ENCODE data around the gene RHOBTB3.

Gene RHOBTB3

DNA sequence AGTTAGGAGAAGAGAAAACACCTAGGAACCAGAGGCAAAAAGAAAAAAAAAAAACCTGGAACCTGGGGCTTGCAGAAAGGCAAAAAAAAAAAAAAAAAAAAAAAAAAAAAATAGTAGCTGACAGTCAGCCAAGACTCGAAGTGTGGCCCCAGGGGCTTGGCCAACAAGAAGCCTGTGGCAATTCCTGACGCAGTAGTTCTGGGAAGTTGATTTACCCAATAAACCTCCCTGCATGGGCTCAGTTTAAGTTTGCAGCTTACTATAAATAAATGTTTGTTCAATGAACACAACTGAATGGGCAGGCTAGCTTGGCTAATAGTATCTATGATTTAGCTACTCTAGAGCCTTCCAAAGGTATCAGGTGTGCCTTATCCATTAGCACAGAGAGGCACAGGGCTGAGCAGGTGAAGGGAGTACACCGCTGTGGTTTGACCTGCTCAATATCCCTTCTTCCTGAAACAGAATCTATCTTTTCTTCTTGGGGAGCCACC, 112.6 kb downstream of the RHOBTB3 start:
- no peak for DNase-seq

DNA sequence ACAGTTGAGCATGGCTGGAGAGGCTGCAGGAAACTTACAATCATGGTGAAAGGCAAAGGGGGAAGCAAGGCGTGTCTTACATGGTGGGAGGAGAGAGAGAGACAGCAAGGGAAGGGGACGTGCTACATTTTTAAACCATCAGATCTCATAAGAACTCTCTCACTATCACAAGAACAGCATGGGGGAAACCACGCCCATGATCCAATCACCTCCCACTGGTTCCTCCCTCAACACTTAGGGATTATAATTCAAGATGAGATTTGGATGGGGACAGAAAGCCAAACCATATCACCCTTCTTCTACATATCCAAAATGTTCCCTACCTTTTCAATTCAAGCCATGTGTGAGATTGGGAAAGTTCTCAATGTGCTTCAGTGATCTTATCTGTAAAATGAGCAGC, 114.3 kb downstream of the RHOBTB3 start:
- DNase-seq, result no peak

Measured in CD4-positive, alpha-beta T cell treated with Interleukin-1 beta for 1 hour (primary cell).